Measurements from ENCODE around the gene KSR2.
A peak's percentile ranks its signal among the peaks of the same experiment; 100 is the strongest.
"Not testable (repeated sequence)": the region's sequence is repeated elsewhere in the genome, so short reads cannot be mapped to it uniquely, and the experiment has no call there.

KSR2 gene

GRCh38 chr12:117968826-117969659 is at the start of gene KSR2:
KSR2 (minus strand) TSS chr12:117968990; CDS start chr12:117968255, 735 bp downstream.
- peak; percentile 92 for DNase-seq

DNA sequence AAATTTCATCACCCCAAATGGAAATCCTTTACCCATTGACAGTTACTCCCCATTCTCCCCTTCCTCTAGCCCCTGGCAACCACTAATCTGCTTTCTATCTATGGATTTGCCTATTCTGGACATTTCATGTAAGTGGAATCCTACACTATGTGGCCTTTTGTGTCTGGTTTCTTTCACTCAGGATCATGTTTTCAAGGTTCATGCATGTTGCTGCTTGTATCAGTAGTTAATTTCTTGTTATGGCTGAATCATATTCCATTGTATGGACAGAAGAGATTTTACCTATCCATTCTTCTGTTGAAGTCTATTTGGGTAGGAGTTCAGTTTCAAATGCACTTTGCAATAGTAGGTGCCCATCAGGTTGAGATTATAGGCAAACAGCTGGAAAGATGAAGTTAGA is 49.1 kb upstream of the KSR2 start:
- no peak for DNase-seq

DNA sequence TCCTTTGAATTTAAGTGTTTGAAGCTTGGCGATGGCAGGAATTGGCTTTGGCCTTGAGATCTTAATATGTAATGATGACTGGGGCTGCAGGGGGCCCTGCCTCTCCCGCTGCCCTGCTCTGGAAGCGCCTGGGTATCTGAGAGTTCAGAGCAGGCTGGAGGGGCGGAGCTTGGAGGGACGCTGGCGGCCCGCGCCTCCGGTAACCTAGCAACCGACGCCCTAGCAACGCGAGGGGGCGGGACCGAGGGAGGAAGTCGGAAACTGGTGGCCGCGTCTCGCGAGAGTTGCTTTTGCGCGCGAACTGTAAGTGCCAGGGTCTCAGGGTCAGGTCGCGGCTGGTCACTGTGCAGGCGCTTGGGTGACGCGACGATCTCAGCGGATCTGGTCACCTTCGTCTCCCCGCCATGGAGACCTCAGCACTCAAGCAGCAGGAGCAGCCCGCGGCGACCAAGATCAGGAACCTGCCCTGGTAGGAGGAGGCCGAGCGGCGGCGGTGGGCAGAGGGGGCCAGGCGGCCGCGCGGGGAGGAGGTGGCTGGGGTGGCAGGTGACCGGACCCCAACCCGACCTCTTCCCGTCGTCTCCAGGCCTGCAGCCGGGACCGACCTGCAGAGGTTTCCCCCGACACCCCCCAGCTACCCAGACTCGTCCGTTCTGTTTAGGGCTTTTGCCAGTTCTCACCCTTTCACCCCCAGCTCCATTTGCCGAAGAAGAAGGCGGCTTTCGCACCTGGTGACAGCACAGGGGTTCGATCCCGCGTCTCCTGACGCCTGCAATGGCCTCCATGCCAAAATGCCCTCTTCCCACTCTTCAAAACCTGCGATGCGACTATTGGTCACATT is 47.9 kb upstream of the KSR2 start, which contains the start of gene RFC5:
Gene RFC5, plus strand, starts transcription at position 280 of the 841 bp plus-strand sequence. Its CDS starts 125 bp downstream, at position 405.
- DNase-seq: peak; percentile 96

DNA sequence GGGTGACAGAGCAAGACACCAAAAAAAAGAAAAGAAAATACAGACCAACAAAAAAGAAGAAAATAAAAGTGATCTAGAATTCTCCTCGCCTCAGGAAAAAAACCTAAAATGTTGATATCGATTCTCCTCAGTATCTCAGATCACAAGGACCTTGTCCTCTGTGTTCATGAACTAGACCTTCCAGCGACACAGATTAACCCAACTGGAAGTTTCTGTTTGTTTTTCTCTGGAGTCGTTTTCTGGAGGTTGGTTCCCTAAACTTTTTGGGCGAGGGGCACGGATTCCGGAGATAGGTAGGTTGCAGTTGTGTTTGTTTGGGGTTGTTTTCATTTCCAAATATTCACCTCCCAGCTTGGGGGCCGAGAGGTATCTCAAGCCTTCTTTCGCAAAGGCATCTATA is 47.2 kb upstream of the KSR2 start:
- DNase-seq: no peak

- DNase-seq: no peak
Observed at GRCh38 chr12:118015306-118015705, 46.5 kb upstream of the KSR2 start.

GRCh38 chr12:118013283-118013682 is 44.5 kb upstream of the KSR2 start:
- no peak for DNase-seq

- DNase-seq: no peak
Observed at GRCh38 chr12:118011961-118012360, 43.2 kb upstream of the KSR2 start.

GRCh38 chr12:118011377-118011776 is 42.6 kb upstream of the KSR2 start:
- DNase-seq: no peak

- no peak for DNase-seq
Observed at GRCh38 chr12:118010903-118011302, 42.1 kb upstream of the KSR2 start.

GRCh38 chr12:117999806-118000205 is 31.0 kb upstream of the KSR2 start:
- DNase-seq: not testable (repeated sequence)

GRCh38 chr12:117998719-117999118 is 29.9 kb upstream of the KSR2 start:
- no peak for DNase-seq

DNA sequence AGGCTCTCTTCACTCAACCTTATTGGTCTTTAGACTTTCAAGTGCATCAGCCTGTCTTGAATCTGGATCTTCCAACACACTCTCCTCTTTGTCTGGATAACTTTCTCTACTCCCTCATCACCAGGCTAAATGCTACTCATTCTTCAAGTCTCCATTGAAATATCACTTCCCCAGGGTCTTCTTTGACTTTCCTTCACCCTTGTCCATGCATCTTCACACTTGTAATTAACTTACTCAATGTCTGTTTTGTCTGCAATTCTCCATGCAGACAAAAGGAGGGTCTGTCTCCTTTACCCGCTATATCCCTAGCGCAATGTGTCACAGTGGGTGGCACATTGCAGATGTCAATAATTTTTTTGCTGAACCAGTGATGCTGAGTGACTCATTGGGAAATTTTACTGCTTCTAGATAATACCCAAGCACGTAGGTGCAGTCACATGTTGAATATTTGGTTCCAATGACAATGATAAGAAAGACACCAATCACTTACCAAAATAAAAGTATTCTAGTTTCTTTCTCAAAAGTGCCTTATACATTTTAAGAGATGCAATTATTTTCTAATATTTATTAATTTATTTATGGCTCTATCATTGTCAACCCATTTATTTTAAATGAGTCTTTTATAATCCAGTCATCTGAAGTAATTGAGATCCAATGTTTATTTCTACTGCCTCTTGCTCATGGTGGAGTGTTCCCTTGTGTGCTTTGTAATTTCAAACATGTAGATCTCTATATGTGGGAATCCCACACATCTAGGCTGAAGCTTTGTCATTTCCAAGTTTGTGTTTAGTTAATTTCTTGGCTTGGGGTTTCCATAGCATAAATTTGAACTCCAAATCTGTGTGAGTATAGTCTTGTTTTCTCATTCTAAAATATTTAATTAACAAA is 26.0 kb upstream of the KSR2 start:
- no peak for DNase-seq

DNA sequence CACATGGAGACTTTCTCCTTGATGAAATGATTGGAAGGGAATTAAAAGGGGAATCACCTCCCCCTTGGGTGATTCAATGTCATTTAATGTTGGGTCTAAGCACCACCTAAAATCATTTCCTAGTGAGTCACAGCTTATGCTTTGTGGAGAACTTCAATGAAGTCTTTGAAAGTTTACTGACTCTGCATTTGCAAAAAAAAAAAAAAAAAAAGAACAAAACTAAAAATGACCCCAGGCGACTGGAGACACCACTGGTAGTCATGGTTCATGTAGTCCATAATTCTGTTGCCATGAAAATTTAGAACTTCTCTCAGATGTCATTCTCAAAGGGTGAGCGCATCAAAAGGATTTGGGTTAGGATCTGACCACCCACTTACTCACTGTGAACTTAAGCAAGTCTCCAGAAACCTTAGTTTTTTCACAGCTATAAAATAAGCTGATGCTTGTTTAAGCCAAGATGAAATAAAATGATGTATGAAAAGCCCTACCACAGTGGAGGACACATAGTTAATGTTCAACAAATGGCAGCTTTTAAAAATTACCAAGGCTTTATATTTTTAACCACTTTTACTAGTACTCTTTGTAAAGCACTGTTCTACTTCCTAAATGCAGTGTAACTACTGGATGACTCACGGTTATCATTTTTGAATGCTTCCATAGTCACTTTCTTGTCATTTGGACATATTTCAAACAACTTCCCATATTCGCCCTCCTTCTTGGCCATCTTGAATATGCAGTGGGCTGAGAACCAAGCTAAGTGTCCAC is 18.1 kb upstream of the KSR2 start:
- no peak for DNase-seq

GRCh38 chr12:117985182-117985581 is 16.4 kb upstream of the KSR2 start:
- no peak for DNase-seq

- DNase-seq: no peak
Observed at GRCh38 chr12:117981267-117981666, 12.5 kb upstream of the KSR2 start.

DNA sequence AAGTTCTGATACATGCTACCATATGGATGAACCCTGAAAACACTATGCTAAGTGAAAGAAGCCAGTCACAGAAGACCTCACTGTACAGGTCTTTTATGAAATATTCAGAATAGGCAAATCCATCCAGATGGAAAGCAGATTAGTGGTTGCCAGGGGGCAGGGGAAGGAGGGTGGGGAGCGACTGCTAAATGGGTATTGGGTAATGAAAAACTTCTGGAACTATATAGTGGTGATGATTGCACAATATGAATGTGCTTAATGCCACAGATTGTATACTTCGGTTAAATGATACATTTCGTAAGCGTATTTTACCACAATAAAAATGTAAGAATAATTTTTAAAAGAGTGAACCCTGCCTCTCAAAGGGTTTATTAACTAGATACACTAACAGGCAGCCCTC is 11.8 kb upstream of the KSR2 start:
- no peak for DNase-seq

- no peak for DNase-seq
Observed at GRCh38 chr12:117977373-117977772, 8.6 kb upstream of the KSR2 start.

DNA sequence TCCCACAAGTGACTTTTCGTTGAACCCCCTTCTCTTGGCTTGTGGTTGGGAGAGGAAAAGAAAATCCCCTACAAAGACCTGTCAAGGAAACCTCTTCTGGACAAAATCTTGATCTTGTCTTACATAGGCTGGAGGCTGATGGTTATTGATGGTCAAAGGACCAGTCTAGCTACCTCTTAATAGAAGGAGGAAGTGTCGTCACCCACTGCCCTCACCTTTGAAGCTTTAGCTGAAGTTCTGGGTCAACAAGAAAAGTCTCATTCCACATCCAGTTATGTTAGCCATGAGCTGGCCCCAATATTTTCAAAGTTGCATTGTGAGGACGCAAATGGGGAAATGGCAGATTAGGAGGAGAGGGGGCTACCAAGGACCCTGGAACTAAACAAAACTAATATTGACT is 6.2 kb upstream of the KSR2 start:
- DNase-seq: no peak

DNA sequence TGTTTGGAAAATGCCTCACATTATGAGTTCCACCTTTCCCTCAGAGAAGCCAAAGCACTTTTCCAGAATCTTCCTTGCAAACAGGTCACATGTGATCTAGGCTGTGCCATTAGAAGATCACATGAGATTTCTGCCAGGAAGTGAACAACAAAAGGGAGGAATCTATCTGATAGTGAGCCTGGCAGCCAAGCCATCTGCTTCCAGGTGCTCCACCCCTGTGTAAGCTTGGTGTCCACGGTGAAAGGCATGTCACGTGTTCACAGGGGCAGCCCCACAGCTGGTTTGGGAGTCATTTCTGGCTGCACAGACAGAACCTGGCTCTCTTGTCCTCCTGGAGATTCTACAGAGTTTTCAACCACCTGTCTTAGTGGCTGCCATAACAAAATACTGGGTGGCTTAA is 3.5 kb upstream of the KSR2 start:
- DNase-seq: peak; percentile 27

DNA sequence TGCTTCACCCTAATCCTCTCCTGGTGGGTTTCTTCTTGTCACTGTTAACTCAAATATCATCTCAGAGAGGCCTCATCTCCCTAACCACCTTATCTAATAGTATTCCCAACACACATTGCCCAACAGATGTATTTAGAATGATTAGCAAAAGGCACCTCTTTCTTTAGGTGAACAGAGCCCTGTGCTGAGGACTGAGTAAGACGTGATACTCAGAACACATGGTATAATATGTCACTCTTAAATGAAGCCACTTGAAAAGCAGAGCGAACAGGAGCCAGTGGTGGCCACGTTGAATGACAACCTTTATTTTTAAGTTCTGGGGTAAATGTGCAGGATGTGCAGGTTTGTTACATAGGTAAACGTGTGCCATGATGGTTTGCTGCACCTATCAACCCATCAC is 1.5 kb upstream of the KSR2 start:
- DNase-seq: no peak

GRCh38 chr12:117968151-117968789 is 520 bp downstream of the KSR2 start:
- no peak for DNase-seq

DNA sequence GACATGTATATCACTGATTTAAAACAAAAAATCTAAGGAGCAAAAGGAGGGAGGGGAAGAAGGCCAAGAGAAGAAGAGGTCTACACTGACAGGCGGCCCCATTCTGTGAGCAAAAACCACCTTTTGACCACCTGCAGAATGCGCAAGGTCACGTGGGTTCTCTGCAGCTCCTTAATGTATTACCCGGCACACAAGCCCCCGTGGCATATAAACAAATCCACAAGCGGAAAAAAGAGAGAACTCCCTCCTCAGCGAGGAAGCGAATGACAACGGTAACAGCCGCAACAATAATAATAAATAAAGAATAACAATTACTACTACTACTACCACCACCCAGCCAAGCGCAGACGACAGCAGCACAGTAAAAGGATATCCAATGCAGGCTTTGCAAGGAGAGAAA is 1.3 kb downstream of the KSR2 start:
- DNase-seq: no peak

Measured in DMS153 (cell line).